Activated CD8-positive, alpha-beta memory T cell treated with anti-CD3 and anti-CD28 coated beads, Interleukin-2, amount 10 ng/mL, durations not matched to agents 7 days and 5 days (primary cell): Measurements from ENCODE around the gene KCNK15. TPM values are rescaled to one million over a fixed set of nuclear protein-coding genes. Genes with fewer than 3 reads are reported as not detected.

Source experiments
- ATAC-seq: fragments of 150-1000 bp; cut with Tn5 transposase; one replicate; pipeline ENCODE4 v1.10.0; 2021; ENCODE audit warnings: moderate library complexity
- CTCF ChIA-PET: fragments of 350-600 bp; sonication (Branson Sonifier 250); formaldehyde crosslinking; loops from one replicate; lab custom pipeline; 2021; ENCODE audit warnings: antibody characterized with exemption; lab: Charles Lee
- DNase-seq: peaks from one replicate; pipeline ENCODE4 v3.0.0-alpha.2; 2020
- H3K27ac Mint-ChIP-seq: one replicate; pipeline ENCODE4 v1.8.0; 2021; ENCODE audit warnings: mild to moderate bottlenecking, mixed read lengths
- H3K27me3 Mint-ChIP-seq: one replicate; pipeline ENCODE4 v1.8.0; 2021; ENCODE audit warnings: mixed read lengths
- H3K36me3 Mint-ChIP-seq: one replicate; pipeline ENCODE4 v1.8.0; 2021; ENCODE audit warnings: mild to moderate bottlenecking, mixed read lengths
- H3K4me1 Mint-ChIP-seq: one replicate; pipeline ENCODE4 v1.8.0; 2021; ENCODE audit warnings: mixed read lengths
- H3K4me3 Mint-ChIP-seq: one replicate; pipeline ENCODE4 v1.8.0; 2021; ENCODE audit warnings: mild to moderate bottlenecking, moderate library complexity, mixed read lengths
- H3K9me3 Mint-ChIP-seq: one replicate; pipeline ENCODE4 v1.8.0; 2022; ENCODE audit warnings: low read depth, mixed read lengths
- total RNA-seq, 2 experiments: library from RNA; stranded (reverse); gene quantifications; one replicate each; pipeline ENCODE4 v1.2.3, GENCODE V29; 2021

Gene KCNK15
- total RNA-seq, 2 experiments from 2014 or later: not detected

DNA sequence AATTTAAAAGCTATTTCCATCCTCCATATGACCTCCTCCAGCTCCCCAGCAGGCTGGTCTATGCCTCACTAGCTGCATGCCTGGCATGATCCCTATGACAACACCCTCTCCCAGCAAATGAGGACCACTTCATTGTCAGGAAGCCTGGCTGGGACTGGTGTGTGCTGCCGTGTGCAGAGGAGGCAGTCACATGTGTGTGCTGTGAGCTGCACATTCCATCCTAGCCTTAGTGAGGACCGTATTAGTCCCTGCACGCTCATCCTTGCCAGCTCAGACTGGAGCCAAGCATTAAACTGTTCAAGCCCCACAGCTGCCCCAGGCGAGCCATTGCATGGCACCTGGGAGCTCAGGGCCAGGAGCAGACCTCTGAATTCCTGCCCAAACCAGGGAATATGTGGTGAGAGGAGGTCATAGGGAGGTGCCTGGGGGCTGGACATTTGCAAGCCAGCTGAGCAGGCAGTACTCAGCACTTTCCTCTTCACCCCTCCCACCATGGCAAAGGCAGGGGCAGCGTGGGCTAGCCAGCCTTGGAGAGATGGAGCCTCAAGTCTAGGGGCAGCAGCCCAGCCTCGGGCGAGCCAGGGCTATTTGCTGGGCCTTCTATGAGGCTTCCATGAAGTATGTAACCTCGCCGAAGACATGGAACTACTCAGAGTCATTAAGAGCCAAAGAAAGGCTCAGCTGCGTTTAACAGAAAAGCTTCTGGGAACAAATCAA is 39.2 kb upstream of the KCNK15 start:
- no peak for DNase-seq
- no peaks in the 10 kb centered on the region for H3K9me3 Mint-ChIP-seq
- no peaks in the 10 kb centered on the region for H3K36me3 Mint-ChIP-seq
- H3K4me1 Mint-ChIP-seq: no peaks in the 10 kb centered on the region
- H3K27ac Mint-ChIP-seq: no peak overlapping the region
- CTCF ChIA-PET: no interaction called here
- no peak overlapping the region for H3K4me3 Mint-ChIP-seq
- no peak for ATAC-seq
- H3K27me3 Mint-ChIP-seq: peaks cover 2% of the 10 kb centered on the region

DNA sequence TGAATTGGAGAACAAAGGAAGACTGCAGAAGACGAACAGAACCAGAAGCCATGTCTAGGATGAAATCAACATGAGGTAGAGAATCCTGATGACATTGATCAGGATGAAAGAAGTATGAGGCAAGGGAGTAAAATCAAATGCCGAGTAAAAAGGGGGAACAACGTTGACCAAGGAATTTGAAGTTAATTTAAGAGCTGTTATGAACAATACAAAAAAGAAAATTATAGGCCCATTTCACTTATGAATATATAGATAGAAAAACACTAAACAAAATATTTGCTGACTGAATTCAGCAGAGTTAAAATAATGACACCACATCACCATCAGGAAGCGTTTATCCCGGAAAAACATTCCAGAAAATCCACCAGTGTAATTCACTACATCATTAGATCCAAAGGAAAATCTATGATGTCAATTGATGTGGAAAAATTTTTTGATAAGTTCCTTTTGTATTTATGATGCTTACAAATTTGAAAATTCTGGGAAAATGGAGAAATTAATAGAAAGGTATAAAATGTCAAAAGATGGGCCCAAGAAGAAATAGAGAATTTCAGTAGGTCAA is 38.6 kb upstream of the KCNK15 start:
- Mint-ChIP-seq H3K4me3 (no peak overlapping the region), H3K9me3 (no peaks in the 10 kb centered on the region), H3K4me1 (no peaks in the 10 kb centered on the region), H3K27ac (no peak overlapping the region), H3K36me3 (no peaks in the 10 kb centered on the region), H3K27me3 (peaks cover 2% of the 10 kb centered on the region)
- DNase-seq: no peak
- no peak for ATAC-seq
- CTCF ChIA-PET: no interaction called here

- no peak for ATAC-seq
- Mint-ChIP-seq H3K27me3 (peaks cover 5% of the 10 kb centered on the region), H3K36me3 (no peaks in the 10 kb centered on the region), H3K9me3 (no peaks in the 10 kb centered on the region), H3K27ac (no peak overlapping the region), H3K4me3 (no peak overlapping the region), H3K4me1 (no peaks in the 10 kb centered on the region)
- no peak for DNase-seq
- CTCF ChIA-PET: interaction anchor here (1.3 kb wide), 1 partner anchor 38 kb away, joined by 5 read pairs; no protein-coding TSS in a partner anchor
Observed at GRCh38 chr20:44709380-44709779, 36.3 kb upstream of the KCNK15 start.

- Mint-ChIP-seq H3K27me3 (peaks cover 5% of the 10 kb centered on the region), H3K27ac (no peak overlapping the region), H3K4me3 (no peak overlapping the region), H3K9me3 (no peaks in the 10 kb centered on the region), H3K36me3 (no peaks in the 10 kb centered on the region), H3K4me1 (no peaks in the 10 kb centered on the region)
- DNase-seq (no peak), ATAC-seq (no peak)
- CTCF ChIA-PET: no interaction called here
Observed at GRCh38 chr20:44709797-44710196, 35.9 kb upstream of the KCNK15 start.

DNA sequence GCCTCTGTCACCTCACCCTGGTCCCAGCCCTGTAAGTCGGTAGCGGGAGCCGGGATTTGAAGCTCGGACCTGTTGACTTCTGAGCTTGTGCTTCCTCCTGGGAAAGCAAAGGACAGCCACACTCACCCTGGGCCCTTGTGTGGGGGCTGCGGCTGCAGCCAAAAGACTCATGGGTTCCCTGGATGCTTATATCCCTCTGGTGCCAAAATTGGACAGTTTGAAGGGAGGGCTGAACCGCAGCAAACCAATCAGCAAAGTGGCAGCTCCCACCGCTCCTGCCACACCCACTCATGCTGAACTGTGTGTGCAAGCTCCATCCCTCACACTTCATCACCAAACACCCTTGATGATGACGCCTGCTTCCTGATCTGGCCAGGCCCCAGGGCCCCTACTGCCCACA is 34.4 kb upstream of the KCNK15 start:
- no peaks in the 10 kb centered on the region for H3K36me3 Mint-ChIP-seq

GRCh38 chr20:44714102-44714700 is 31.5 kb upstream of the KCNK15 start:
- DNase-seq: no peak
- CTCF ChIA-PET: no interaction called here
- no peak for ATAC-seq
- Mint-ChIP-seq H3K9me3 (no peaks in the 10 kb centered on the region), H3K36me3 (no peaks in the 10 kb centered on the region), H3K4me3 (no peak overlapping the region), H3K27ac (no peak overlapping the region), H3K27me3 (peaks cover 3% of the 10 kb centered on the region), H3K4me1 (no peaks in the 10 kb centered on the region)

More for the DNA sequence above, 34.4 kb upstream of the KCNK15 start:
- Mint-ChIP-seq H3K27me3 (peaks cover 3% of the 10 kb centered on the region), H3K4me3 (no peak overlapping the region), H3K4me1 (no peaks in the 10 kb centered on the region), H3K9me3 (no peaks in the 10 kb centered on the region), H3K27ac (no peak overlapping the region)
- CTCF ChIA-PET: no interaction called here
- ATAC-seq (no peak), DNase-seq (no peak)

DNA sequence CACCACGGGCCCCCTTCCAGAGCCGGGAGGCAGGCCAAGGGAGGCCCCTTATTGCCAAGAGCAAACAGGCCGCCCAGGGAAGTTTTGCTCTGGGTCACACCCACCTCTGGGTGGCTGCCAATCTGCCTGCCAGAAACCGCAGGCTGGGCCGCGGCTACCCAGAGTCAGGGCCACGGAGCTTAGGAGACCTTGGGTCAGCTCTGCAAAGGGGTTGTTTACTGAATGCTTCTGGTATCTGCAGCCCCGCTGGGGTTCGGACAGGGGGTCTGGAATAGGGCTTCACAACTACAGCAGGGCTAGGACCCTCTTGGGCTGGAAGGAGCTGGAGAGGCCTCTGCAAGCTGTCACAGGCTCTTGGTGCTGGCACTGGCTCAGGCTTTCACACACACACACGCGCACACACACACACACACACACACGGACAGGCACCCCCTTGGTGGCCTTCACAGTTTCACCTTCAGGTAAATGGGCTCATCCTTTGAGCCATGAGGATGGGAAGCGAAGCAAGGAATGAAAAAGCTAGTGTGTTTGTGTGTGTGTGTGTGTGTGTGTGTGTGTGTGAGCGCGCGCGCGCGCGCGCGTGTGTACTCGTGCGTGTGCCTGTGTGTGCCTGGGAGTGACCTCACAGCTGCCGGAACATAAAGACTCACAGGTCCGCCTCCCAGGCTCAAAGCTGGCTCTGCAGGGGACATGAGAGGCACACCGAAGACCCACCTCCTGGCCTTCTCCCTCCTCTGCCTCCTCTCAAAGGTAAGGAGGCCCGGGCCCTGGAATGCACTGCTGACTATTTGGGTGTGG is 30.8 kb upstream of the KCNK15 start, which contains the start of gene CCN5:
TSS of gene CCN5 (plus strand) at position 669 of the 798 bp plus-strand sequence. CDS start at position 691, 22 bp downstream.
- Mint-ChIP-seq H3K27ac (no peak within 1 kb of the TSS), H3K36me3 (no peaks in the 10 kb centered on the region), H3K27me3 (peaks cover 3% of the 10 kb centered on the region), H3K4me1 (no peaks in the 10 kb centered on the region), H3K9me3 (no peaks in the 10 kb centered on the region), H3K4me3 (no peak within 1 kb of the TSS)
- DNase-seq: no peak
- CTCF ChIA-PET: no interaction called here
- no peak for ATAC-seq

DNA sequence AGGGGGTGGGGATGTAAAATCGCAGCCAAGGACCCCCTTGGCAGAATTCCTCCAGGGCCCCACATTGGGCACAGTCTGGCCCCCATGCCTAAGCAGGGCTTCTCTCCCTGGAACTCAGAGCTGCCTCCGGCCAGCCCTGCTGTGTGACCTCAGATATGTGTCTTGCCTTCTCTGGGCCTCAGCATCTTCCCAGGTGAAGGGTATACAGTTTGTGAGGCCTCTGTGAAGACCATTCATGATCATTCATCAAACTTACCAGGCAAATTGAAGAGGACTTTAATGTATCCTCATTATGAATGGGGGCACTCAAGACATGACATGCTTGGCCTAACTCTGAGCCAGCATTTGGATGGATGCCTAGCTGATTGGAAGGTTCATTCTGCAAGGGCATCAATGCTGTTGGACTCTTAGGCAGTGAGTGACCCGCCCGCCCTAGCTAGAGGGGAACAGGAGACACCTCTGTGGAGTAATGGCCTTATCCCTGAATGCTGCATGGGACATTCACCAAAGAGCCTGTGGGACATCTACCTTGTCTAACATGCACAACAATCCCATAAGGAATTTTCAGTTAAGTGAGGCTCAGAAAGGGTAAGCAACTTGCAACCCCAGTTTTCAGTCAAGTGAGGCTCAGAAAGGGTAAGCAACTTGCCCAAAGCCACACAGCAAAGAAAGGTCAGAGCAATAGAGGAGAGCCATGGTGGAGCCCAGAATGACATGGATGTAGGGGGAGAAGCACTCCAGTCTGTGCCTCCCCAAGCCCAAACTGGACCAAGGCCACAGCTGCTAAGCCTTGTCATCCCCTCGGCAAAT is 30.0 kb upstream of the KCNK15 start:
- H3K4me1 Mint-ChIP-seq: no peaks in the 10 kb centered on the region
- no peaks in the 10 kb centered on the region for H3K9me3 Mint-ChIP-seq
- no peak for ATAC-seq
- no peak for DNase-seq
- H3K36me3 Mint-ChIP-seq: no peaks in the 10 kb centered on the region
- H3K27me3 Mint-ChIP-seq: peaks cover 3% of the 10 kb centered on the region
- no peak overlapping the region for H3K27ac Mint-ChIP-seq
- CTCF ChIA-PET: no interaction called here
- H3K4me3 Mint-ChIP-seq: no peak overlapping the region

DNA sequence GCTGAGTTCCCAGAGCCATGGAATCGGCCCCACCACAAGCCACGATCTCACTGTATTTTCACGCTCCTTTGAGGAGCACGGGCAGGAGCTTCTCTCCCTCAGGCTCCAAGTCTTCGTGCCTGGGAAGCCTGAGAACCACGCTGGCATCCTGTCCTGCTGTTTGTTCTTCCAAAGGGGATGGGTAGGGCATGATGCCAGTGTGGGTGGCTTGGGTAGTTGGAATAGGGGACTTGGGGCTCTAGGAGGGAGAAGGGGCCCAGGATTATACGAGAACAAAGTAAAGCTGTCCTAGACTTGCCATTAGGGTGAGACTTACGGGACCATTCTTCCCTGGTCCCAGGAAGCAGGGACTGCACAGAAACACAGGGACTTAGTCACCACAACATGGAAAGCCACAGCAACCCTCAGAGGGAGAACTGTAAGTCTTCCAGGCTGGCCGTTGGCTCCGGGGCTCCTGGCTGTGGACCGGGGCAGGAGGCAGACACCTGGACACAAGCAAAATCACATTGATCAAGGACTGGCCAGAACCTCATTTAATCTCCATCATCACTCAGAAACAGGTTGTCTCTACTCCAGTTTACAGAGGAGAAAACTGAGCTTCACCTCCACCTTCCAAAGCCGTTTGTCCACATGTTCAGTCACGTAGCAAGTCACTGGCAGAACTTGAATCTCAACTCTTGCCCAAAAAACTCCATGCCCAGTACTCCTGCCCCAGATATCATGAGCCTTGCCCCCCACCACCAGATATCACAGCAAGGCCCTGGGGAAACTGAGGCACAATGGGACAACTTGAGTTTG is 29.2 kb upstream of the KCNK15 start:
- no peak overlapping the region for H3K4me3 Mint-ChIP-seq
- no peaks in the 10 kb centered on the region for H3K36me3 Mint-ChIP-seq
- no peak overlapping the region for H3K27ac Mint-ChIP-seq
- H3K4me1 Mint-ChIP-seq: no peaks in the 10 kb centered on the region
- ATAC-seq (no peak), DNase-seq (no peak)
- H3K27me3 Mint-ChIP-seq: peaks cover 3% of the 10 kb centered on the region
- no peaks in the 10 kb centered on the region for H3K9me3 Mint-ChIP-seq
- CTCF ChIA-PET: no interaction called here

GRCh38 chr20:44717986-44718385 is 27.7 kb upstream of the KCNK15 start:
- H3K27ac Mint-ChIP-seq: no peak overlapping the region
- H3K36me3 Mint-ChIP-seq: no peaks in the 10 kb centered on the region
- DNase-seq (no peak), ATAC-seq (no peak)
- no peaks in the 10 kb centered on the region for H3K9me3 Mint-ChIP-seq
- no peak overlapping the region for H3K4me3 Mint-ChIP-seq
- CTCF ChIA-PET: interaction anchor here (1.4 kb wide), 1 partner anchor 33 kb away, joined by 3 read pairs; no protein-coding TSS in a partner anchor
- H3K27me3 Mint-ChIP-seq: peaks cover 3% of the 10 kb centered on the region
- H3K4me1 Mint-ChIP-seq: no peaks in the 10 kb centered on the region

DNA sequence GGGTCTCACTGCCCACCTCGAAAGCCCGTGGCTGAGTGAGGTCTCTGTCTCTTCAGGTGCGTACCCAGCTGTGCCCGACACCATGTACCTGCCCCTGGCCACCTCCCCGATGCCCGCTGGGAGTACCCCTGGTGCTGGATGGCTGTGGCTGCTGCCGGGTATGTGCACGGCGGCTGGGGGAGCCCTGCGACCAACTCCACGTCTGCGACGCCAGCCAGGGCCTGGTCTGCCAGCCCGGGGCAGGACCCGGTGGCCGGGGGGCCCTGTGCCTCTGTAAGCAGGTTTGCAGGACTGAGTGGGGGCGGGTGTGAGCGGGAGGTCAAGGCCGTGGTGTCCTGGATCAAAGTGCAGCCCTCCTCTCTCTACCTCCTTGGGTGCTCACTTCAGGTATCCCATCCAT is 25.8 kb upstream of the KCNK15 start:
- ATAC-seq (no peak), DNase-seq (no peak)
- Mint-ChIP-seq H3K4me1 (peaks cover 2% of the 10 kb centered on the region), H3K4me3 (no peak overlapping the region), H3K36me3 (no peaks in the 10 kb centered on the region), H3K27ac (no peak overlapping the region), H3K27me3 (no peaks in the 10 kb centered on the region), H3K9me3 (no peaks in the 10 kb centered on the region)
- CTCF ChIA-PET: interaction anchor here (5.5 kb wide), 1 partner anchor 13 kb away, joined by 20 read pairs; no protein-coding TSS in a partner anchor

DNA sequence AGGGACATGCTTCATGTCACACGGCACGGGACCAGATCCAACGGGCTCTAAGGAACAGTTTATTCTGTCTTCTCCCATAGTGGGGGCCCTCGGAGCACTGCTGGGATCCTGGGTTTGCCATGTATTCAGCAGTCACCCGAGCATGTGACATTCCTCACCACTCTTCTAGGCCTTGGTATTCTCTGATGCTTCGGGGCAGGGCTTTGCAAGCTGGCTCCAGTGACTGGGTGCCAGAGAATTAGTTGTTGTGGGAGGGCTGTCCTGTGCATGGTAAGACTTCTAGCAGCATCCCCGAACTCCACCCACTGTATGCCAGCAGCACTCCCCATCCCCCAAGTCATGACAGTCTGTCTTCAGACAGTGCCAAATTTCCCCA is 25.1 kb upstream of the KCNK15 start:
- CTCF ChIA-PET: interaction anchor here (1.4 to 5.5 kb wide), 2 partner anchors 12 to 36 kb away, joined by 3 to 20 read pairs; no protein-coding TSS in a partner anchor
- DNase-seq: no peak
- no peak for ATAC-seq
- peaks cover 2% of the 10 kb centered on the region for H3K4me1 Mint-ChIP-seq
- no peaks in the 10 kb centered on the region for H3K9me3 Mint-ChIP-seq
- H3K27ac Mint-ChIP-seq: no peak overlapping the region
- no peak overlapping the region for H3K4me3 Mint-ChIP-seq
- no peaks in the 10 kb centered on the region for H3K27me3 Mint-ChIP-seq
- H3K36me3 Mint-ChIP-seq: no peaks in the 10 kb centered on the region
